GM12878 (cell line): ENCODE results near the gene FKBP14. TPM values are rescaled to one million over a fixed set of nuclear protein-coding genes. Genes with fewer than 3 reads are reported as not detected.
A peak's percentile ranks its signal among the peaks of the same experiment; 100 is the strongest.

Experiments used
- ATF3 ChIP-seq: IDR thresholded peaks from 2 replicates; pipeline ENCODE4 v1.6.1; 2011; ENCODE audit warnings: low read depth, mild to moderate bottlenecking, low read length, moderate library complexity, borderline replicate concordance; ENCODE audit errors: extremely low read depth
- CREM ChIP-seq: IDR thresholded peaks from 2 replicates; pipeline ENCODE4 v1.6.1; 2014; ENCODE audit warnings: antibody characterized with exemption, low read depth
- E4F1 ChIP-seq: fragments of 450-650 bp; IDR thresholded peaks from 2 replicates; pipeline ENCODE4 v1.6.1; 2018; ENCODE audit warnings: borderline replicate concordance, mild to moderate bottlenecking; ENCODE audit not compliant: partially characterized antibody
- ELK1 ChIP-seq: IDR thresholded peaks from 2 replicates; pipeline ENCODE4 v1.6.1; 2012; ENCODE audit warnings: low read depth, low read length, improper control_type of control experiment
- ESRRA ChIP-seq: IDR thresholded peaks from 2 replicates; pipeline ENCODE4 v1.6.1; 2012; ENCODE audit warnings: mild to moderate bottlenecking, low read length, improper control_type of control experiment
- HDAC6 ChIP-seq: fragments of 200-600 bp; sonication (generic); IDR thresholded peaks from one replicate; pipeline ENCODE4 v1.8.0; 2017; ENCODE audit warnings: antibody characterized with exemption; ENCODE audit not compliant: unreplicated experiment
- HDGF ChIP-seq: fragments of 450-650 bp; IDR thresholded peaks from 2 replicates; pipeline ENCODE4 v1.6.1; 2016; ENCODE audit warnings: antibody characterized with exemption
- IRF5 ChIP-seq: fragments of 450-650 bp; IDR thresholded peaks from 2 replicates; pipeline ENCODE4 v1.6.1; 2017; ENCODE audit warnings: borderline replicate concordance
- KDM1A ChIP-seq: fragments of 200-600 bp; sonication (generic); IDR thresholded peaks from 2 replicates; pipeline ENCODE4 v1.6.1; 2016; ENCODE audit warnings: borderline replicate concordance
- MEF2B ChIP-seq: fragments of 450-650 bp; IDR thresholded peaks from 2 replicates; pipeline ENCODE4 v1.6.1; 2018; ENCODE audit warnings: mild to moderate bottlenecking, moderate library complexity; ENCODE audit not compliant: partially characterized antibody, poor library complexity, severe bottlenecking
- NFIC ChIP-seq: IDR thresholded peaks from 2 replicates; pipeline ENCODE4 v1.6.1; 2012; ENCODE audit warnings: low read depth, mild to moderate bottlenecking, inconsistent platforms, low read length, moderate library complexity
- NR2C1 ChIP-seq: fragments of 450-650 bp; IDR thresholded peaks from 2 replicates; pipeline ENCODE4 v1.6.1; 2017; ENCODE audit warnings: antibody characterized with exemption, mild to moderate bottlenecking, moderate library complexity
- PAX8 ChIP-seq: fragments of 450-650 bp; IDR thresholded peaks from 2 replicates; pipeline ENCODE4 v1.6.1; 2017; ENCODE audit warnings: mild to moderate bottlenecking, moderate library complexity
- RCOR1 ChIP-seq: conservative IDR thresholded peaks from 2 replicates; pipeline ENCODE4 v1.6.1; 2012; ENCODE audit warnings: low read depth, low read length, improper control_type of control experiment
- SIX5 ChIP-seq: IDR thresholded peaks from 2 replicates; pipeline ENCODE4 v1.6.1; 2011; ENCODE audit warnings: mild to moderate bottlenecking, low read depth, low read length, moderate library complexity; ENCODE audit not compliant: severe bottlenecking
- SMAD1 ChIP-seq: fragments of 450-650 bp; IDR thresholded peaks from 2 replicates; pipeline ENCODE4 v1.6.1; 2018; ENCODE audit warnings: mild to moderate bottlenecking, low read depth; ENCODE audit not compliant: partially characterized antibody
- SMAD5 ChIP-seq: IDR thresholded peaks from 2 replicates; pipeline ENCODE4 v1.6.1; 2016; ENCODE audit warnings: antibody characterized with exemption, low read depth
- SRF ChIP-seq, 2 experiments: IDR thresholded peaks; 2 replicates each; pipeline ENCODE4 v1.6.1; 2011; ENCODE audit warnings: low read depth in 2 of 2, low read length in 2 of 2, mild to moderate bottlenecking in 1 of 2, moderate library complexity in 1 of 2
- TAF1 ChIP-seq: IDR thresholded peaks from 2 replicates; pipeline ENCODE4 v1.6.1; 2011; ENCODE audit warnings: mild to moderate bottlenecking, low read depth, low read length, borderline replicate concordance
- TCF7 ChIP-seq: IDR thresholded peaks from 2 replicates; pipeline ENCODE4 v1.6.1; 2014; ENCODE audit warnings: antibody characterized with exemption, borderline replicate concordance
- USF1 ChIP-seq: IDR thresholded peaks from 2 replicates; pipeline ENCODE4 v1.6.1; 2011; ENCODE audit warnings: borderline replicate concordance, low read depth, mild to moderate bottlenecking, moderate library complexity, mixed read lengths, low read length; ENCODE audit not compliant: insufficient read depth; ENCODE audit errors: extremely low read length
- ZBTB33 ChIP-seq: fragments of 450-650 bp; IDR thresholded peaks from 2 replicates; pipeline ENCODE4 v1.6.1; 2017; ENCODE audit warnings: mild to moderate bottlenecking
- ZNF274 ChIP-seq: IDR thresholded peaks from one replicate; pipeline ENCODE4 v1.8.0; 2011; ENCODE audit not compliant: insufficient read length, insufficient read depth
- polyA plus RNA-seq, 11 experiments: library from polyadenylated mRNA; depleted of rRNA in 4 of 11; unstranded in 6 of 11; stranded (reverse) in 5 of 11; fragments of >200 nt; fragmentation: Nextera tagmentation in 4 of 11; fragmentation: Illumina TruSeq in 1 of 11; extraction: Ambion mirVana in 4 of 11; extraction: Trizol in 1 of 11; gene quantifications; 1 replicate in 1 of 11; 2 replicates in 10 of 11; pipeline versions ENCODE4 v1.2.1 to v1.2.3, GENCODE V29; 2011 to 2016; ENCODE audit warnings: inconsistent platforms in 2 of 11, missing spikeins in 2 of 11, low read depth in 1 of 11
- total RNA-seq, 4 experiments: library from RNA; depleted of rRNA in 3 of 4; stranded (reverse); fragments of >200 nt in 3 of 4; fragmentation: Illumina TruSeq in 1 of 4; extraction: Trizol in 1 of 4; gene quantifications; 2 replicates each; pipeline versions ENCODE4 v1.2.1 to v1.2.3, GENCODE V29; 2013 to 2021

FKBP14 gene
- total and polyA plus RNA-seq, 10 of the 15 experiments (the other 5 are each of a cell fraction or from before 2014, with no cell fraction given) = 2.7 to 8.9 (median 5.6) TPM

- TF ChIP-seq ZNF274 = no peak
- TF ChIP-seq USF1 = no peak
- TF ChIP-seq SIX5 = peak; percentile 71
- TF ChIP-seq SMAD5 = no peak
- no peak for TF ChIP-seq TCF7
- TF ChIP-seq ATF3 = no peak
- no peak for TF ChIP-seq IRF5
- TF ChIP-seq SMAD1 = no peak
- no peak for TF ChIP-seq KDM1A
- no peak for TF ChIP-seq NFIC
- no peak for TF ChIP-seq ZBTB33
- 0 out of 2 replicates have a peak, but pooled peaks have one; percentile 32 for TF ChIP-seq TAF1
- TF ChIP-seq PAX8 = no peak
- TF ChIP-seq ELK1 = peak; percentile 28; the same call in 1 of the 2 replicates
- TF ChIP-seq NR2C1 = peak; percentile 57; the same call in 1 of the 2 replicates
- TF ChIP-seq HDGF = no peak
- peak; percentile 63; the same call in 1 of the 2 replicates for TF ChIP-seq CREM
- TF ChIP-seq RCOR1 = peak; percentile 74; the same call in 1 of the 2 replicates
- TF ChIP-seq SRF (IDR thresholded peaks at IDR 0.05; ENCODE audit: low read depth in 2 of 2, low read length in 2 of 2) = peak in 1 of 2 experiments; percentile 58; a peak in 1 of 4 replicates
- no peak for TF ChIP-seq HDAC6
- peak; percentile 62 for TF ChIP-seq MEF2B
- TF ChIP-seq E4F1 = peak; percentile 77
- no peak for TF ChIP-seq ESRRA
Observed at GRCh38 chr7:30028216-30028748, 1.8 kb upstream of the FKBP14 start, which contains the start of gene PLEKHA8 (continued).
